HG03442 (cell line): ENCODE data around the gene MYL5.
A peak's percentile ranks its signal among the peaks of the same experiment; 100 is the strongest.
"Not testable (repeated sequence)": the region's sequence is repeated elsewhere in the genome, so short reads cannot be mapped to it uniquely, and the experiment has no call there.

Source experiments
- ATAC-seq: cut with Tn5 transposase; IDR thresholded peaks from one replicate; pipeline ENCODE4 v1.9.1; 2021; ENCODE audit warnings: mild to moderate bottlenecking, moderate library complexity; ENCODE audit not compliant: unreplicated experiment

Gene MYL5

GRCh38 chr4:669806-670559, 4.4 kb upstream of the MYL5 start:
- not testable (repeated sequence) for ATAC-seq

GRCh38 chr4:671769-672168, 2.6 kb upstream of the MYL5 start:
- no peak for ATAC-seq

DNA sequence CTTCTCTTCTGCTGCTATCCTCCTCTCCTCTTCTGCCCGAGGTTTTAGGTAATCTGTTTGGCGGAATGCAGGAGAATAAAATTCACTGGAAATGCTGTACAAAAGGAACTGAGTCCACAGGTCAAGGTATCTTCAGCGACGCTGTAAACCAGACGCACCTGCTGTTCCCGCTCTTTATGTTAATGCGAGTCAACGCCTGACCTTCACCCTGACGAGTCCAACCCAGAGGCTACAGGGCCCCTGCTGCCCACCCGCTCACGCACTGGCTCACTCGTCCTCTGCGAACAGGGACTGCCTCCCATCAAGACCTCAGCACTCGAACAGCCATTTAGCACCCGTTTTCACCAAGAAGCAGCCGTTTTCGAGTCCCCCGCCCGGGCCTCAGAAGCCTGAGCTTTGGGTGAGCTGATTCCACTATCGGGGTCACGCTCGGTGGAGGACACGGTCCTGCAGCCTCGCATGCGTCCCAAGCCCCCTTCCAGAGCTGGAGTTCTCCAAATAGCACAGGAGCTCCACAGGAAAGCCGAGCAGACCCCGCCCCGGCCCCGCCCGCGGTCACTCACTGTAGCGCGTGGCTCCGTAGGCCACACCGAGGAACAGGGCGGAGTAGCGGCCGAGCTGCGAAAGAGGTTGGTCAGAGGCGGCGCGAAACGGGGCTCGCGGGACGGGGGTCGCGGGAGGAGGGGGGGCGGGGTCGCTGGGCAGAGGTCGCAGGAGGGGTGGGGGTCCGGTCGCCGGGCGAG, 822 bp upstream of the MYL5 start:
- no peak for ATAC-seq

DNA sequence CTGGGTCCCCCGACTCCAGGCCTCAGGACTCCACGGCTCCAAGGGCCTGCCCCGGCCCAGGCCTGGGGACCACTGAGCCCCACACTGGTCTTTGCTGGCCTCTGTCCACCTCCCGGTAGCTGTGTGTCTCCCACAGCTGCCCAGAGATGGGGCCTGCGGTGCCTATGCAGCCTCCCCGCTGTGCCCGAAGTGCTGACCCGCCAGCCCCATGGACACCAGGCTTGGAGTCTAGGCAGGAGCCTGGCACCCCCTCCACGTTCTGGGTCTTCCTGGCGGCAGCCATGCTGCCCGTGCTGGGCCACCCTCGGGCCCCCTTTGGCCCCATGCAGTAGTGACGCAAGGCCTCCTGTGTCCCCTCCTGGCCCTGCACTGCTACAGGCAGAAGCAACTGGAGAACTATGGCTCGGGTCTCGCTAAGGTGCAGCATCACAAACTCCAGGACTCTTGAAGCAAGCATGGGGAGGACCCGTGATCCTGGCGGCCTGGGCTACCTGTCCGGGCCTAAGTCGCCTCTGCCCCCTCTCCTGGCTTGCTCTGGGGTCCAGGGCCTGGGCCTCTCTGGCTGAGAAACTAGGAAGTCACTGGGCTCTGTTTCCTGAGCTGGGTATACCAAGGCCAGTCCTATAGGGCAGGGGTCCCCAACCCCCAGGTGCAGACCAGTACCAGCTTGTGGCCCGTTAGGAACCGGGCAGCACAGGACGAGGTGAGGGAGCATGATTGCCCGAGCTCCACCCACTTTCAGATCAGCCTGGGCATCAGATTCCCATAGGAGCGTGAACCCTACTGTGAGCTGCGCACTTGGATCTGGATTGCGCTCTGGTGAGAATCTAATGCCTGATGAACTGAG, 917 bp downstream of the MYL5 start:
- no peak for ATAC-seq

GRCh38 chr4:675980-676870, 1.9 kb downstream of the MYL5 start:
- peak; percentile 21 for ATAC-seq

- ATAC-seq = no peak
These were observed 2.5 kb downstream of the MYL5 start for GRCh38 chr4:676871-677235.

GRCh38 chr4:677431-678293, 3.3 kb downstream of the MYL5 start:
- no peak for ATAC-seq

GRCh38 chr4:678331-679103, 4.2 kb downstream of the MYL5 start:
- ATAC-seq = no peak

- no peak for ATAC-seq
These were observed 4.8 kb downstream of the MYL5 start for GRCh38 chr4:679104-679481.

DNA sequence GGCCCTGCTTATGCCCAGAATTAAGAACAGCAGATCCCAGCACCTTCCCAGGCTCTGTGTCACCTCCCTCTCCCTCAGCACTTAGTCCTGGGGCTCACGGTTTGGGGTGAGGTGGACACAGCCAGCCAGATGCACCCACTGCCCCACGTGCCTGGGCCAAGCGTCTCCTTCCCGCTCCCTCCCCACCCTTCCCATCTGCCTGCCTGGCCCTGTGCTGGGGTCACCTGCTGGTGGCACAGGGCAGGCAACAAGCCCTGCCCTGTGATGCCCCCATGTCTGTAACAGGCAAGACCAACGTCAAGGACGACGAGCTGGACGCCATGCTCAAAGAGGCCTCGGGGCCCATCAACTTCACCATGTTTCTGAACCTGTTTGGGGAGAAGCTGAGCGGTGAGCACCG, 5.3 kb downstream of the MYL5 start:
- ATAC-seq = no peak

GRCh38 chr4:680091-680490, 5.7 kb downstream of the MYL5 start:
- no peak for ATAC-seq

DNA sequence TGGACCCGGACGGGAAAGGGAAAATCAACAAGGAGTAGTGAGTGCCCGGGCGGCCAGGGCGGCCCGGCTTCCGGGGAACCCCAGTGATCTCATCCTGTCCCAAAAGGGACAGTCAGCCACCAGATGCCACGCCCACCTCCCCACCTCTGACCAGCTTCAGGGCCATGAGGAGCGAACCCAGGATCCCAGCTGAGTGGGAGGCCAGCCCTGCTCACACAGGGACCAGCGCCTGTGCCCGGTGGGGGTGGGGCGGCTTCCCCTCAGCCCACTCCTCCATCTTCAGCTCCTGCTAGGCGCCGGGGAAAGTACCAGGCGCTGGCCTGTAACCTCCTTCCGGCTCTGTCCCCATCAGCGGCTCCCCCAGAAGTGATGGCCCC, 6.2 kb downstream of the MYL5 start:
- no peak for ATAC-seq

- ATAC-seq = no peak
These were observed 6.7 kb downstream of the MYL5 start for GRCh38 chr4:680928-681645.

GRCh38 chr4:681736-682451, 7.6 kb downstream of the MYL5 start:
- ATAC-seq = no peak

DNA sequence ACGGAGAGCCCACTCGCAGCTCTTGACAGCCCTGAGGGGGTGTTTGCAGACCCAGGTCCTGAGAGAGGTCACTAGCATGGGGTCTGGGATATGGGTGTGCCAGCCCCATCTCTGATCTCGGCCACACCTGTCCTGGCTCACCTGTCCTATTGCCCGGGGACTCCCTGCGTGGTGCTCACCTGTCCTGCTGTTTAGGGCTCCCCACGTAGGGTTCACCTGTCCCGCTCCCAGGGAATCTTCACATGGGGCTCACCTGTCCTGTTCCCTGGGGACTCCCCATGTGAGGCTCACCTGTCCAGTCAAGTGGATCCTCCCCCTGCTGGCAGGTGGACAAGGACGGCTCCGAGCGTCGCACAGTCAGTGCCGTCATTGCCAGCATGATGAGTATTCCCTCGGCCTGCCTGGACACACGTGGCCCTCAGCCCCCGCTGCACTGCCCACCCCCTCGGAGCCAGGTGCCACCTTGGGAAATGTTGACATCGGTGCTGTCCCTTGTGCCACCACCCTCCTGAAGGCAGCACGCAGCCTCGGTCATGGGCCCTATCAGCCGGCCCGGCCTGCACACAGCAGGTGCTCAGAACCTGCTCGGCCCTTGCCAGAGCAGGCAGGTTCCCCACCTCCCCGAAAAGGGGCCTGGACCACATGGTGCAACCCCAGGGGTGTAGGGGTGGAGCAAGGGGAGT, 8.3 kb downstream of the MYL5 start:
- no peak for ATAC-seq

- ATAC-seq = no peak
These were observed 9.0 kb downstream of the MYL5 start for GRCh38 chr4:683247-683897.
